HEK293T (cell line): ENCODE data around the gene ZNF521.

Experiments used
- CTCF ChIA-PET: fragments of 350-600 bp; formaldehyde crosslinking; extraction: SDS; loops from one replicate; lab custom pipeline; 2021; ENCODE audit warnings: antibody characterized with exemption, inconsistent platforms; lab: Yijun Ruan, JAX
- POLR2A ChIA-PET: fragments of 350-600 bp; formaldehyde crosslinking; extraction: SDS; loops from one replicate; lab custom pipeline; 2020; ENCODE audit warnings: antibody characterized with exemption, inconsistent platforms; lab: Yijun Ruan, JAX
- DNase-seq: peaks from one replicate; pipeline ENCODE4 v3.0.0; 2012; ENCODE audit warnings: mixed read lengths; ENCODE audit errors: extremely low spot score
- ARNT ChIP-seq: fragments of 450-650 bp; IDR thresholded peaks from 2 replicates; pipeline ENCODE4 v1.6.1; 2017; ENCODE audit warnings: mild to moderate bottlenecking
- BHLHE40 ChIP-seq: fragments of 450-650 bp; IDR thresholded peaks from 2 replicates; pipeline ENCODE4 v1.6.1; 2016; ENCODE audit warnings: mild to moderate bottlenecking, moderate library complexity, borderline replicate concordance
- CTBP1 ChIP-seq: fragments of 450-650 bp; IDR thresholded peaks from 2 replicates; pipeline ENCODE4 v1.6.1; 2016; ENCODE audit warnings: borderline replicate concordance
- ELF4 ChIP-seq: fragments of 450-650 bp; IDR thresholded peaks from 2 replicates; pipeline ENCODE4 v1.6.1; 2017; ENCODE audit warnings: antibody characterized with exemption
- FOXA1 ChIP-seq: fragments of 450-650 bp; IDR thresholded peaks from 2 replicates; pipeline ENCODE4 v1.6.1; 2016; ENCODE audit warnings: mild to moderate bottlenecking
- FOXK2 ChIP-seq: fragments of 450-650 bp; IDR thresholded peaks from 2 replicates; pipeline ENCODE4 v1.6.1; 2016; ENCODE audit warnings: mild to moderate bottlenecking
- FOXM1 ChIP-seq: fragments of 450-650 bp; IDR thresholded peaks from 2 replicates; pipeline ENCODE4 v1.6.1; 2017; ENCODE audit warnings: mild to moderate bottlenecking, borderline replicate concordance
- HDGF ChIP-seq: fragments of 450-650 bp; IDR thresholded peaks from 2 replicates; pipeline ENCODE4 v1.6.1; 2017; ENCODE audit warnings: antibody characterized with exemption, borderline replicate concordance
- L3MBTL2 ChIP-seq: fragments of 450-650 bp; conservative IDR thresholded peaks from 2 replicates; pipeline ENCODE4 v1.6.1; 2016; ENCODE audit warnings: mild to moderate bottlenecking
- LEF1 ChIP-seq: fragments of 450-650 bp; IDR thresholded peaks from 2 replicates; pipeline ENCODE4 v1.6.1; 2017; ENCODE audit warnings: mild to moderate bottlenecking, borderline replicate concordance
- NFRKB ChIP-seq: fragments of 450-650 bp; IDR thresholded peaks from 2 replicates; pipeline ENCODE4 v1.6.1; 2016; ENCODE audit warnings: mild to moderate bottlenecking, moderate library complexity
- SP1 ChIP-seq: fragments of 450-650 bp; IDR thresholded peaks from 2 replicates; pipeline ENCODE4 v1.6.1; 2017
- SUZ12 ChIP-seq: fragments of 450-650 bp; IDR thresholded peaks from 2 replicates; pipeline ENCODE4 v1.6.1; 2016; ENCODE audit warnings: mild to moderate bottlenecking
- TARDBP ChIP-seq: fragments of 450-650 bp; IDR thresholded peaks from 2 replicates; pipeline ENCODE4 v1.6.1; 2016
- ZNF384 ChIP-seq: fragments of 450-650 bp; IDR thresholded peaks from 2 replicates; pipeline ENCODE4 v1.6.1; 2016
- TF ChIP-seq, protein P1 (sequence below): fragments of 450-650 bp; IDR thresholded peaks from 2 replicates; pipeline ENCODE4 v1.6.1; 2016

Gene ZNF521

DNA sequence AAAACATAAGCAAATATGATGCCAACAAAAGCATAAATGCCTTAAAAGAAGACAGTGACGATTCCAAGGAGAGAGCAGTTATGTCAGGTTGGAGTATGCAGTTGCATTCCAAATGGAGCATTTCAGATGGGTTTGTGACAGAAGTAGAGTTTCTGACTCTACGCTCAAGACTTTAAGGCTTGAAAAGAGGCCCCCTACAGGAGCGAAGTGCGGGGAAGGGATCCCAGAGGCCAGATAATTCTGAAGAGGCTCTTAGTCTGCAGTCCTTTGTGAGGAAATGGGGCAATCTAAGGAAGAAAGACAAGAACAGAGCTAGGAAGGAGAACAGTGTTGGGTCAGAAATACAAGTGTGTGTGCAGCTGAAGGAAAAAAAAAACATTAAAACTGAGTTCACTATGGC lies 95.5 kb downstream of the ZNF521 start:
- DNase-seq = no peak
- TF ChIP-seq L3MBTL2 (no peak), SUZ12 (no peak)
- CTCF ChIA-PET = no interaction called here
- POLR2A ChIA-PET = no interaction called here

DNA sequence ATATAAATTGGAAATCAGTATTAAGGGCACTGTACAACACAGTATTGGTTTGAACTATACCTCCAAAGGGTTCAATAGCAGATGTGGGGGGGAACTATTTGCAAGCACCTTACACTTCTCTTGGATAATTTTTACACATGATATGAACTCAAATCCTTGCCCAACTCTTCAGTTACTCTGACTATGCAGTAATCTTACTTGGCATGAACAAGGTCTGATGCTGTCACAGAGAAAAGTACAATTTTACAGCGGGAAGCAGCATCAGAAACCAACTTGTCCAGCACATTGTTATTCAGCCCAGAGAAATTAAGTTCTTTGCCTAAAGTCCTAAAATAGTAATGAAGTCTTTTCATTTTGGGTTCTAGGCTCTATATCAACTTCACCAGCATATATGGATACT lies 98.2 kb downstream of the ZNF521 start:
- ChIA-PET POLR2A (no interaction called here), CTCF (no interaction called here)
- TF ChIP-seq ELF4 (no peak), TARDBP (no peak), FOXM1 (no peak), SUZ12 (no peak), L3MBTL2 (no peak), SP1 (no peak), CTBP1 (no peak), LEF1 (no peak), FOXA1 (no peak), NFRKB (no peak), BHLHE40 (no peak), ZNF384 (no peak), HDGF (no peak), ARNT (no peak), FOXK2 (no peak)
- TF ChIP-seq, protein P1, sequence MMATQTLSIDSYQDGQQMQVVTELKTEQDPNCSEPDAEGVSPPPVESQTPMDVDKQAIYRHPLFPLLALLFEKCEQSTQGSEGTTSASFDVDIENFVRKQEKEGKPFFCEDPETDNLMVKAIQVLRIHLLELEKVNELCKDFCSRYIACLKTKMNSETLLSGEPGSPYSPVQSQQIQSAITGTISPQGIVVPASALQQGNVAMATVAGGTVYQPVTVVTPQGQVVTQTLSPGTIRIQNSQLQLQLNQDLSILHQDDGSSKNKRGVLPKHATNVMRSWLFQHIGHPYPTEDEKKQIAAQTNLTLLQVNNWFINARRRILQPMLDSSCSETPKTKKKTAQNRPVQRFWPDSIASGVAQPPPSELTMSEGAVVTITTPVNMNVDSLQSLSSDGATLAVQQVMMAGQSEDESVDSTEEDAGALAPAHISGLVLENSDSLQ = no peak
- DNase-seq = no peak

DNA sequence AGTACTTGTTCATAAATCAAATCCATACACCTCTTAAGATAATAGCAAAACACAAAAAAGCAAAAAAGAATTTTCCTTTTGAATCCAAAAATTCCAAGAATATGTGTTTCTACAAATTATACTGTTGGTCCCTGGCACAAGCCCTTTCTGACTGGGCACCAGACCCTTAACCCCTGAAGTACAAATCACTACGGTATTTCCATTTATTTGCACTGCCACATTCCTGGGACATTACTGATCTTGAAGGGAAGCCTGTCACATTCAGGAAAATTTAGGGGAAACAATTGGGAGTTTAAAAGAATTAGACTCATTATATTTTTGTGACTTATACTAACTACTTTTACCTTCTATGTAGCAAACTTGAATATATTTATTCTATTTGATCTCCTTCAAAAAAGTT lies 98.8 kb downstream of the ZNF521 start:
- ChIA-PET POLR2A (no interaction called here), CTCF (no interaction called here)
- no peak for DNase-seq
- TF ChIP-seq, protein P1 = no peak
- TF ChIP-seq FOXA1 = no peak
- no peak for TF ChIP-seq L3MBTL2
- no peak for TF ChIP-seq TARDBP
- no peak for TF ChIP-seq ARNT

DNA sequence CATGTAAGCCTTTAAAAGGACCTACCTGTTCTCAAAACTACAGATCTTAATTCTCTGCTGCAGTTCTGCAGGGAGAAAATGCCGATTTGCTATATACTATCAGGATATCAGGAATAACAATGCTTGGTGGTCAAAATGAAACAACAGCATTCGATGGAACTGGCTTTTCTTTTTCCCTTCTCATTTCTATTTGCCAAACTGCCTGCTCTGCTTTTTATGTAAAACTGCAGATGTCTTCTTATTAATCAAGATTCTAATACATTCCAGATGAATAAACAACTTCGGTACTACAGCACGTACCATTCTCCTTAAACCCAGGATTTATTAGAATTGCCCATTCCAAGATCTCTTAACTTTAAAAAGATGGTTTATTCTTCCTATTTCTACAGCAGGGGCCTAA lies 100.9 kb downstream of the ZNF521 start:
- no peak for DNase-seq
- TF ChIP-seq HDGF (no peak), ARNT (no peak), BHLHE40 (no peak), SUZ12 (no peak), ZNF384 (no peak), SP1 (no peak)
- ChIA-PET CTCF (no interaction called here), POLR2A (no interaction called here)

DNA sequence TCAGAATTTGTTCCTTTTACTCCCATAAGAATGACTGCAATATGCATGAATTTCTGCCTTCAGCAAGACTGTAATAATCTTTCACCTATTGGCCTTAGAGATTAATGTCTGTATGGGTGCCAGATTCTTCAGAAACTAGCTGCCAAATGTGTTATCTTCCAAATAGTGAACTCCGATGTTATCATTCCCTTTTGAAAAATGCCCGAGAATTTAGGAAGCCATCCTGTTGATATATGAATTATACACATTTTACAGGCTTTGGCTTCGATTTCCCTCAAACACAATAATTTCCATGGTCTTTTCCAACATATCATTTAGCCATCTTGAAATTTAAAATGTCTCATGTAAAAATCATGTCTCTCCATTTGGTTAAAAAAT lies 101.5 kb downstream of the ZNF521 start:
- no peak for DNase-seq
- TF ChIP-seq FOXM1 = no peak
- no peak for TF ChIP-seq ZNF384
- no peak for TF ChIP-seq L3MBTL2
- TF ChIP-seq FOXK2 = no peak
- ChIA-PET POLR2A (no interaction called here), CTCF (no interaction called here)

DNA sequence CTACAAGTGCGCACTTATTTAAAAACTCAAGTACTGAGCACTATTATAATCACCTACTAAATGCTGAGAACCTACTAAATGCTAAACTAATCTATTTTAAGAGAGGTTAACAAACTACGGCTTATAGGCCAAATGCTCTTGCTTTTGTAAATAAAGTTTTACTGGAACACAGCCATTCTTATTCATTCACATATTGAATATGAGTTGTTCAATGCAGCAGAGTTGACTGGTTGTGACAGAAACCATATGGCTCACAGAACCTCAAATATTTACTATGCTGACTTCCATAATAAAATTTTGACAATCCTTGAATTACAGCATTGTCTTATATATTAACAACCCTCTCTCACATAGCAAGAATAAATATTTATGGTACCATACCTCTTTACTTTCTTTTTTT lies 103.2 kb downstream of the ZNF521 start:
- ChIA-PET POLR2A (no interaction called here), CTCF (no interaction called here)
- DNase-seq = no peak
- no peak for TF ChIP-seq SUZ12
- TF ChIP-seq, protein P1 = no peak
- no peak for TF ChIP-seq ARNT
- TF ChIP-seq FOXA1 = no peak
- TF ChIP-seq CTBP1 = no peak
- no peak for TF ChIP-seq ZNF384
- TF ChIP-seq BHLHE40 = no peak
- TF ChIP-seq ELF4 = no peak
- no peak for TF ChIP-seq NFRKB
- TF ChIP-seq SP1 = no peak
- TF ChIP-seq HDGF = no peak
- TF ChIP-seq FOXK2 = no peak
- no peak for TF ChIP-seq TARDBP
- no peak for TF ChIP-seq FOXM1
- no peak for TF ChIP-seq L3MBTL2
- TF ChIP-seq LEF1 = no peak

DNA sequence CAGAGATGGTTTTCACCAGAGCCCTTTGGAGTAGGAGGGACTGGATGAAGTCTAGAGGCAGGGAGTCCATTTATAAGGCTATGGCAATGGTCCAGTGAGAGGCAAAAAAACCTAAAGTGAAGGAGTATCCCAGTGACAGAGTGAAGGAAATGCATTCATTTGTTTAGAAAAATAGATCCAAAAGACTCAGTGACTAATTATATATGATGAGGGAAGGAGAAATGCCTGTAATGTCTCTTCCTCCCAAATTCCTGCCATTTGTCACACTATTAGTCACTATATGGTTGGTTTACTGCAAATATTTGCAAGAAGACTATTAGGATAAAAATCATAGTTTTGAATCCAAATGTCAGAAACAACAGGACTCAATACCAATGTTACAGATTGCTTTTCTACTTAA lies 104.2 kb downstream of the ZNF521 start:
- ChIA-PET POLR2A (no interaction called here), CTCF (no interaction called here)
- DNase-seq = no peak
- TF ChIP-seq FOXM1 (no peak), NFRKB (no peak), SUZ12 (no peak), FOXA1 (no peak), ARNT (no peak), ZNF384 (no peak), CTBP1 (no peak), HDGF (no peak), TARDBP (no peak), ELF4 (no peak), SP1 (no peak), L3MBTL2 (no peak), BHLHE40 (no peak), LEF1 (no peak), FOXK2 (no peak)
- TF ChIP-seq, protein P1 = no peak
